Glomerular visceral epithelial cell (primary cell): Measurements from ENCODE around the gene GP1BB.

ENCODE experiments used
- DNase-seq: peaks from one replicate; pipeline ENCODE4 v3.0.0-alpha.2; 2016; ENCODE audit errors: extremely low spot score

Gene GP1BB

DNA sequence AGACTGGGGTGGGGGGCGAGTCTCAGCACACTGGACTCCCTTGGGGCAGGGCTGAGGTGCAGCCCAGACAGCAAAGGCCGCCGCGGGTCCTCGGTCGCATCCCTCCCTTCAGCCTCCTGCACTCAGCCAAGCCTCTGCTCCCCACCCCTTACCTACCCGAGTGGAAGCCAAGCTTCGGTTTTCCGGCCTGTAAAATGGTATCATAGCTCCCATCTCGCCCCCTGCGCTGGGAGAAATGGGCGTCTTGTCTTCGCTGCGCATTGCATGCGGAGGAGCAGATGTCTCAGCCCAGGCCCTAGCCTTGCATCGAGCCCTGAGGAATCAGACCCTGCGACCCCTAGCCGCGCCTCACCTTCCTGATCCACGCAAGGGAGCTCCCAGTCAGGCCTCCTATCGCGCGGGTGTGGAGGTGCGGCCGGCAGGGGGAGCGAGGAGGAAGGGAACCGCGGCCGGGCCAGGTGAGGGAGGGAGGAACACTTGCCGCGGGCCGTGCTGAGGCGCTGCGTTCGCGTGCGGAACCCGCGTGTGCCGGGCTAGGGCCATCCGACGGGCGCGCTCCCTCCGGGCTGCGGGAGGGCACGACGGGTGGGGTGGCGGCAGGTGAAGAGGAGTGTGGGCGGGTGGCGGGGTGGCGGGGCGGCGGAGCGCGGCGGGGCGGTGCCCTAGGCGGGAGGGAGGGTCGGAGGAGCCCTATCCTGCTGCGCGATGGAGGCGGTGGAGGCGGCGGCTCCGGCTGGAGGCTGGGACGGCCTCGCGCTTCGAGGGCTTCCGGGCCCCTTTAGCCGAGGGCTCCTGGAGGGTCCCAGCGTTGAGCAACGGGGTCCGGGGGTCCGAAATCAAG, 33.2 kb downstream of the GP1BB start:
- DNase-seq, result peak; percentile 28

DNA sequence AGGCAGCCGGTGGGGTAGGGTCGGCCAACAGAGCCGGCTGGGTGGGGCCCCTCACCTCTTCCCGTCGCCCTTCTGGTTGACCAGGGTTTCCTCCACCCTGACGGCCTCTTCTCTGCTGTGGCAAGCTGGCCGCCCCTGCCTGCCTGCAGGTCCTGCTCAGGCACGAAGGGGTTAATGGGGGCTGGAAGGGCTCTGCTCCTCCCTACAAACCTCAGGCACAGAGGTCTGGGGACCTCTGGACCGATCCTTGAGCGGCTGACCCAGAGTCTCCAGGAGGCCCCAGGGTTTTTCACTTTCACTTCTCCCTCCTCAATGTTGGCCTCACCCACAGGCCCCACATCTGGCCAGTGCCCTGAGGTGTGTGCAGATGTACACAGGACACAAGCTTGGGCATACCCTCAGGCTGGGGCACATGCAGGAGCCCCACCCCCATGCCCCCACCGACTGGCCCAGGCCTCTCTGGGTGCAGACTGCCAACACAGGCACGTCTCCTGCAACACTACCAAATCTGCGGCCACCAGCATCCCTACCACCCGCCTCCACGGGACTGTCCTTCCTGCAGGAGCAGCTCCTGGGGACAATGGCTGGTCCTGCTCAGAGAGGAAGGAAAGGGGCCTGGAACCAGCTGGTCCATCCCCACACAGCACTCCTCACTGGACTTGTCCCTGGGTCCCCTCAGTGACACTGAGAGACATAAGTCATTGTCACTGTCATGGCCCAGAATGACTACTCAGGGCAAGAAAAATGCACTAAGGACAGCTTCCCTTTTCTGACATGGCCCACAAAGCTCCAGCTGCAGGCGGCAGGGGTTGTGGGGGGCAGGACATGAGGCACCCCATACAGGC, 34.0 kb downstream of the GP1BB start:
- DNase-seq, result no peak

- no peak for DNase-seq
Measured at GRCh38 chr22:19757985-19758895, 34.9 kb downstream of the GP1BB start.

GRCh38 chr22:19758896-19759426, 35.6 kb downstream of the GP1BB start:
- no peak for DNase-seq

- no peak for DNase-seq
Measured at GRCh38 chr22:19759427-19760057, 36.2 kb downstream of the GP1BB start.

GRCh38 chr22:19760058-19760950, 37.0 kb downstream of the GP1BB start, which contains the start of gene TBX1:
Gene TBX1 (plus strand): TSS chr22:19760778. CDS start chr22:19760844, 66 bp downstream.
- no peak for DNase-seq

DNA sequence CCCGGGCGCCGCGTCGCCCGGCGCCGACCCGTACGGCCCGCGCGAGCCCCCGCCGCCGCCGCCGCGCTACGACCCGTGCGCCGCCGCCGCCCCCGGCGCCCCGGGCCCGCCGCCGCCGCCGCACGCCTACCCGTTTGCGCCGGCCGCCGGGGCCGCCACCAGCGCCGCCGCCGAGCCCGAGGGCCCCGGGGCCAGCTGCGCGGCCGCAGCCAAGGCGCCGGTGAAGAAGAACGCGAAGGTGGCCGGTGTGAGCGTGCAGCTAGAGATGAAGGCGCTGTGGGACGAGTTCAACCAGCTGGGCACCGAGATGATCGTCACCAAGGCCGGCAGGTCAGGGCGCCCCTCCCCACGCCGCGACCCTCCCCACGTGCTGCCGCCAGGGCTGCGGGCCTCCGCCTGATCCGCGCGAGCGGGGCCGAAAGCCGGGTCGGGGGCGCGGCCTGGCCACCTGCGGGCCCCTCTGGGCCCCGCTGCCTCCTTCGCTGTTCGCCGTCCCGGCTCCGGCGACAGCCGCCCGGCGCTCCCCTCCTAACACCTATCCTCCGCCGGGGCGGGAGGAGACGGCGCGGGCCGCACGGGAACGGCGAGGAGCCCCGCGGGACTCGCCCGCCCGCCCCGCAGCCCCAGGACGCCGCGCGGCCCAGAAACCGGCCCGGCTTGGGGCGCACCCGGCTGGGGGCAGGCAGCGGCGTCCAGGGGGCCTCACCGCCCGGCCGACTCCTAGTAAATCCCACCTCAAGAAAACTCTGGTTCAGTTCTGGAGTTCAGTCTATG, 37.8 kb downstream of the GP1BB start:
- DNase-seq, result no peak

DNA sequence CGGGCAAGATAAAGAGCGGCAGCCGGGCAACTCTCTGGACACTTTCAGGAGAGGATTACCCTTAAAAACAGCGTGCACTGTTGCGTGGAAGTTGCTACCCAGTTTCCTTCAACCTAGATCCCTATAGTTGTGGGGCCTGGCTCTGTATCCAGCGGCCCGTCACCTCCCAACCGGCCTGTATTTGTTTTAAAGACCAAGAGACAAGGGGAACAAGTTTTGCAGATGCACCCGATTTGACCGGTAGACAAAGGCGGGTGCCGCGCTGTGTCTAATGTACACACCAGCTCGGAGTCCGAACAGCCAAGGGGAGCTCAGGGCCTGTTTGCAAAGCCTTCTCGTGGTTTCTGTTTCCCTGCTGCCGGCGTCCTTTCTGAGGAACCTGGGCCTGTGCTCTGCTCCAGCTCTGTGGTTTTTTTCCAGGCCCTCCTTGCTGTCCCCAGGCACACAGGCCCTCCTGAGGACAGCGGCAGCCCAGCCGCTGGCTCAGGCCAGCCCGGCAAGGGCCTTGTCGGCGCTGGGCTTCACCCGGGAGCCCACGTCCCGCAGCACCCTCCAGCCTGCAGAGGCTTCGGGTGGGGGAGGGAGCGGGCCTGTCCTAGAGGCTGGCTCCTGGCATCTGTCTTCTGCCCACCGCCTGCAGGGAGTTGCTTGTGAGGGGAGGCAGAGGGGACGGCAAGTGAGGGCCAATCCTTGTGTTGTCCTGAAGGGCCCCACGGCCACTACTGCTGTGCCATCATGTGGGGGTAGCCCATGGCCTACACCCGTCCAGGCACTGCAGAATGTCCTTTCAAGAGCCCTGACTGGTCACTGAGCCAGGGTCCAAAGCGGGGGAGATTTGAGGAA, 38.6 kb downstream of the GP1BB start:
- no peak for DNase-seq

DNA sequence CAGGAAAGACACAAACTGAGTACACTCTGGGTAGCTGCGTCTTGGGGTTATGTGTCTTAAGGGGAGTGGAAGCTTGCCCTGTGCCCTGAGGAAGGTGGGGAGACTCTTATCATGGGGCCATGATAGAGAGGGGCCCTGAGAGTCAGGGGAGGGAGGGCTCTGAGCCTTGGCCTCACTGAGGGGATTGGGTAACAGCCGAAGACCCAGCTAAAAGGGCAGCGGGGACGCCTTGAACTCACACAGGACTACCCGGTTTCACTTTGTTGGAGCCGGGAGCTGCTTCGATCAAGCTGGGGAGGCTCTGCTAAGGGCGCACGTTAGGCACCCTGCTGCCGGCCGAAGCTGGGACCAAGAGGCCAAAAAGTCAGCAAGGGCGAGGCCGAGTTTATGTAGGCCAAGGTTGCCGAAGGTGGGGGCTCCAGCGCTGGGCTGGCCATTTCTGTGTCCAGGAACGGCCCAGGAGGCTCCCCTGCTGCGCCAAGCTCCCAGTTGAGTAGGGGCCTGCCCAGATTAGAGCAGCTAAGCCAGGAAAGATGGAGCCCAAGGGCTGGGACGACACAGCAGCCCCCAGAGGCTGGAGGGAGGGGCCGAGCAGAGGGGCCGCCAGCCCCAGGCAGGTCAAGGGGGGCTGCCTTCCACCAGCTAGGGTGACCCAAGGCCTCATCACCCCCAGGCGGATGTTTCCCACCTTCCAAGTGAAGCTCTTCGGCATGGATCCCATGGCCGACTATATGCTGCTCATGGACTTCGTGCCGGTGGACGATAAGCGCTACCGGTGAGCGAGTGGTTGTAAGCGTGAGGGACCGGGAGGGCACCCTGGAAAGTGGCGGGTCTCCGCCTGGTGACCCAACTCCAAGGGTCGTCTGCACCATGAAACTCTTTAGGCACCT, 39.5 kb downstream of the GP1BB start:
- DNase-seq, result no peak

- no peak for DNase-seq
Measured at GRCh38 chr22:19763458-19764298, 40.3 kb downstream of the GP1BB start.

DNA sequence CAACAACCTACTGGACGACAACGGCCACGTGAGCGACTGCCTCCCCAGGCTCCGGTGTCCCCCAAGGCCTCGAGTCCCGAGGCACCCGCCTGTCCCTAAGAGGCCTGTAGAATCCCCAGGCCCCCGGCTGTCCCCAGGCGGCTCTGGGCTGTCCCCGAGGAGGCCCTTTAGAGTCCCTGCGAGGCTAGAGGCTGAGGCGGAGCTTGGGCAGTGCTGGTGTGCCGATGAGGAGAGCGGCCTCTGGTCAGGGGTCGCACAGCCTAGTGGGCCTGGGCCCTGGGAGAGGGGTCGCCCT, 40.9 kb downstream of the GP1BB start:
- DNase-seq, result no peak

DNA sequence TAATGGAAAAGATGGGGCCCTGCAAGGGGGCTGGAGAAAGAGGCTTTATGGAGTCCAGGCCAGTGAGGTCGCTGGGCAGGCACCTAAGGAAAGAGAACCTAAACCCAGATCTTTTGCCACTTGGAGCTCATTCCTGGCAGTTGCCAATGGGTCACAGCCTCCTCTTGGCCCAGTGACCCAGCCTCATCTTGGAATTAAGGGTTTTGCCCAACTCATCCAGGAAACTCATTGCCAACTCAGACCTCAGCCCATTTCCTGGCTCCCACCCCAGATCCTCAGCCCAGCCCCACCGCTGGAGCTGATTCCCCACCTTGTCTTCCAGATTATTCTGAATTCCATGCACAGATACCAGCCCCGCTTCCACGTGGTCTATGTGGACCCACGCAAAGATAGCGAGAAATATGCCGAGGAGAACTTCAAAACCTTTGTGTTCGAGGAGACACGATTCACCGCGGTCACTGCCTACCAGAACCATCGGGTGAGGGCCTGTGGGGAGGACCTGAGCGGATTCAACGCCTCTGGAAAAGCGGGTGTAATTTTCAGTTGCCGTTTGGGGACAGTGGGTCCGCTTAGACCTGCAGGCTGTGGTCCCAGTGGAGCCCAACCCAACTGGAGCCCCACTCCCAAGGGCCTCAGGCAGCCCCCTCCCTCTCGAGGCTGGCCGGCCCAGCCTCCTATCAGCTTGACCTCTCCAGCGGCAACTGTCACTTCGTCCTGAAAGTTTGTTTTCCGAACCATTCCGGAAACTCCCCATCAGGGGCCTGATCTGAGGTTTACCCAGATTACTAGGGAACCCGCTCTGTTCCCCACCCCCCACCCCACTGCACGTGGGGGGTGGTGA, 41.5 kb downstream of the GP1BB start:
- no peak for DNase-seq

GRCh38 chr22:19765477-19766239, 42.3 kb downstream of the GP1BB start:
- DNase-seq, result no peak

- no peak for DNase-seq
Measured at GRCh38 chr22:19766240-19766510, 42.8 kb downstream of the GP1BB start.
